Karpas-422 (cell line): Measurements from ENCODE around the gene BMS1. TPM values are rescaled to one million over a fixed set of nuclear protein-coding genes. Genes with fewer than 3 reads are reported as not detected.
"Not testable (repeated sequence)": the region's sequence is repeated elsewhere in the genome, so short reads cannot be mapped to it uniquely, and the experiment has no call there.

Experiments used
- DNase-seq: peaks from one replicate; pipeline ENCODE4 v3.0.0-alpha.2; 2015
- H2AFZ ChIP-seq: fragments of 200-600 bp; sonication (generic); 2 replicates; pipeline ENCODE4 v1.6.1; 2014; ENCODE audit warnings: antibody characterized with exemption, low read length, mixed read lengths
- H3K27ac ChIP-seq: fragments of 200-600 bp; sonication (generic); 2 replicates; pipeline ENCODE4 v1.5.1; 2014; ENCODE audit warnings: mild to moderate bottlenecking, low read length, moderate library complexity
- H3K27me3 ChIP-seq: fragments of 200-600 bp; sonication (generic); 2 replicates; pipeline ENCODE4 v1.6.1; 2014; ENCODE audit warnings: low read length, mixed read lengths
- H3K36me3 ChIP-seq: fragments of 200-600 bp; sonication (generic); 2 replicates; pipeline ENCODE4 v1.6.1; 2014; ENCODE audit warnings: low read length, mixed read lengths; ENCODE audit not compliant: insufficient read depth
- H3K4me1 ChIP-seq: fragments of 200-600 bp; sonication (generic); 2 replicates; pipeline ENCODE4 v1.6.1; 2014; ENCODE audit warnings: mild to moderate bottlenecking, low read length, mixed read lengths
- H3K4me2 ChIP-seq: fragments of 200-600 bp; sonication (generic); 2 replicates; pipeline ENCODE4 v1.6.1; 2014; ENCODE audit warnings: low read length, low read depth, mild to moderate bottlenecking; ENCODE audit not compliant: poor library complexity, severe bottlenecking
- H3K4me3 ChIP-seq: fragments of 200-600 bp; sonication (generic); 2 replicates; pipeline ENCODE4 v1.5.1; 2014; ENCODE audit warnings: mild to moderate bottlenecking, antibody characterized with exemption, low read length, mixed read lengths
- H3K79me2 ChIP-seq: fragments of 200-600 bp; sonication (generic); 2 replicates; pipeline ENCODE4 v1.6.1; 2014; ENCODE audit warnings: mild to moderate bottlenecking, low read length, mixed read lengths
- H3K9ac ChIP-seq: fragments of 200-600 bp; sonication (generic); 2 replicates; pipeline ENCODE4 v1.6.0; 2014; ENCODE audit warnings: low read length
- H3K9me2 ChIP-seq: fragments of 200-600 bp; sonication (generic), shearing (Covaris generic); replicated peaks from 2 replicates; pipeline ENCODE4 v1.6.0; 2014; ENCODE audit warnings: mild to moderate bottlenecking, low read length, moderate library complexity; ENCODE audit not compliant: insufficient read depth
- H3K9me3 ChIP-seq: fragments of 300-700, 200-600 bp; sonication (generic); 2 replicates; pipeline ENCODE4 v1.6.1; 2014; ENCODE audit warnings: low read length, mixed read lengths
- H4K20me1 ChIP-seq: fragments of 200-600 bp; sonication (generic); 2 replicates; pipeline ENCODE4 v1.6.1; 2014; ENCODE audit warnings: mild to moderate bottlenecking, antibody characterized with exemption, low read length, low read depth; ENCODE audit not compliant: insufficient read depth
- total RNA-seq: library from RNA; depleted of rRNA; stranded (reverse); fragments of >200 nt; shearing (Covaris generic); gene quantifications from 2 replicates; pipeline ENCODE4 v1.2.3, GENCODE V29; 2014; ENCODE audit warnings: low replicate concordance

The BMS1 gene
- total RNA-seq, 1 experiment from 2014 or later: 9.7 TPM

GRCh38 chr10:42869977-42870350 is 87.4 kb downstream of the BMS1 start:
- H3K9me2 ChIP-seq: no peaks in the 10 kb centered on the region
- H3K9ac ChIP-seq: no peak overlapping the region
- no peak overlapping the region for H3K27ac ChIP-seq
- H3K36me3 ChIP-seq: no peaks in the 10 kb centered on the region
- no peaks in the 10 kb centered on the region for H3K4me1 ChIP-seq
- H3K79me2 ChIP-seq: no peaks in the 10 kb centered on the region
- no peak overlapping the region for H2AFZ ChIP-seq
- H3K4me3 ChIP-seq: no peak overlapping the region
- H3K27me3 ChIP-seq: no peaks in the 10 kb centered on the region
- H3K9me3 ChIP-seq: no peaks in the 10 kb centered on the region
- H4K20me1 ChIP-seq: no peaks in the 10 kb centered on the region
- H3K4me2 ChIP-seq: no peak overlapping the region
- DNase-seq: no peak

GRCh38 chr10:42871138-42871641 is 88.6 kb downstream of the BMS1 start:
- H3K4me2 ChIP-seq, H3K79me2 ChIP-seq, H3K9ac ChIP-seq, H3K36me3 ChIP-seq, H4K20me1 ChIP-seq, H3K27ac ChIP-seq, H3K9me2 ChIP-seq, H3K4me3 ChIP-seq, H3K4me1 ChIP-seq, H3K27me3 ChIP-seq, H2AFZ ChIP-seq, DNase-seq, H3K9me3 ChIP-seq: not testable (repeated sequence)

- Histone ChIP-seq H3K9me3 (no peaks in the 10 kb centered on the region), H3K4me2 (no peak overlapping the region), H3K9ac (no peak overlapping the region), H3K27me3 (no peaks in the 10 kb centered on the region), H4K20me1 (no peaks in the 10 kb centered on the region), H3K9me2 (no peaks in the 10 kb centered on the region), H3K36me3 (no peaks in the 10 kb centered on the region), H3K27ac (no peak overlapping the region), H3K4me3 (no peak overlapping the region), H3K79me2 (no peaks in the 10 kb centered on the region), H3K4me1 (no peaks in the 10 kb centered on the region), H2AFZ (no peak overlapping the region)
- DNase-seq: no peak
Observed at GRCh38 chr10:42871823-42872222, 89.2 kb downstream of the BMS1 start.

- no peak for DNase-seq
- Histone ChIP-seq H3K27ac (no peak overlapping the region), H3K36me3 (no peaks in the 10 kb centered on the region), H4K20me1 (no peaks in the 10 kb centered on the region), H3K4me1 (no peaks in the 10 kb centered on the region), H3K4me2 (no peak overlapping the region), H3K9me3 (no peaks in the 10 kb centered on the region), H3K27me3 (no peaks in the 10 kb centered on the region), H3K9ac (no peak overlapping the region), H2AFZ (no peak overlapping the region), H3K4me3 (no peak overlapping the region), H3K9me2 (no peaks in the 10 kb centered on the region), H3K79me2 (no peaks in the 10 kb centered on the region)
Observed at GRCh38 chr10:42872865-42873435, 90.4 kb downstream of the BMS1 start.

- no peaks in the 10 kb centered on the region for H3K79me2 ChIP-seq
- no peaks in the 10 kb centered on the region for H3K27me3 ChIP-seq
- H3K9ac ChIP-seq: no peak overlapping the region
- no peaks in the 10 kb centered on the region for H3K9me3 ChIP-seq
- no peak overlapping the region for H3K4me3 ChIP-seq
- no peak overlapping the region for H2AFZ ChIP-seq
- H4K20me1 ChIP-seq: no peaks in the 10 kb centered on the region
- H3K9me2 ChIP-seq: no peaks in the 10 kb centered on the region
- no peak overlapping the region for H3K4me2 ChIP-seq
- no peak for DNase-seq
- no peak overlapping the region for H3K27ac ChIP-seq
- H3K4me1 ChIP-seq: no peaks in the 10 kb centered on the region
- H3K36me3 ChIP-seq: no peaks in the 10 kb centered on the region
Observed at GRCh38 chr10:42874713-42875387, 92.3 kb downstream of the BMS1 start.

GRCh38 chr10:42875388-42875755 is 92.8 kb downstream of the BMS1 start:
- Histone ChIP-seq H3K27ac (no peak overlapping the region), H4K20me1 (no peaks in the 10 kb centered on the region), H3K27me3 (no peaks in the 10 kb centered on the region), H3K36me3 (no peaks in the 10 kb centered on the region), H2AFZ (no peak overlapping the region), H3K79me2 (no peaks in the 10 kb centered on the region), H3K4me3 (no peak overlapping the region), H3K9ac (no peak overlapping the region), H3K9me3 (no peaks in the 10 kb centered on the region), H3K4me1 (no peaks in the 10 kb centered on the region), H3K4me2 (no peak overlapping the region), H3K9me2 (no peaks in the 10 kb centered on the region)
- no peak for DNase-seq

- Histone ChIP-seq H3K27ac (no peak overlapping the region), H3K27me3 (no peaks in the 10 kb centered on the region), H3K79me2 (no peaks in the 10 kb centered on the region), H3K9me3 (no peaks in the 10 kb centered on the region), H4K20me1 (no peaks in the 10 kb centered on the region), H3K4me2 (no peak overlapping the region), H3K36me3 (no peaks in the 10 kb centered on the region), H3K9me2 (no peaks in the 10 kb centered on the region), H3K9ac (no peak overlapping the region), H3K4me3 (no peak overlapping the region), H3K4me1 (no peaks in the 10 kb centered on the region), H2AFZ (no peak overlapping the region)
- no peak for DNase-seq
Observed at GRCh38 chr10:42875798-42876341, 93.3 kb downstream of the BMS1 start.

GRCh38 chr10:42876476-42876875 is 93.9 kb downstream of the BMS1 start:
- Histone ChIP-seq H3K4me2 (no peak overlapping the region), H3K36me3 (no peaks in the 10 kb centered on the region), H3K27me3 (no peaks in the 10 kb centered on the region), H3K9me3 (no peaks in the 10 kb centered on the region), H3K9ac (no peak overlapping the region), H3K79me2 (no peaks in the 10 kb centered on the region), H3K9me2 (no peaks in the 10 kb centered on the region), H2AFZ (no peak overlapping the region), H3K4me1 (no peaks in the 10 kb centered on the region), H3K4me3 (no peak overlapping the region), H3K27ac (no peak overlapping the region), H4K20me1 (no peaks in the 10 kb centered on the region)
- DNase-seq: no peak
